Measurements from ENCODE around the gene SLC4A5. TPM values are rescaled to one million over a fixed set of nuclear protein-coding genes. Genes with fewer than 3 reads are reported as not detected.

SLC4A5 gene
- total RNA-seq, 1 donor from 2014 or later = 2.3 TPM

DNA sequence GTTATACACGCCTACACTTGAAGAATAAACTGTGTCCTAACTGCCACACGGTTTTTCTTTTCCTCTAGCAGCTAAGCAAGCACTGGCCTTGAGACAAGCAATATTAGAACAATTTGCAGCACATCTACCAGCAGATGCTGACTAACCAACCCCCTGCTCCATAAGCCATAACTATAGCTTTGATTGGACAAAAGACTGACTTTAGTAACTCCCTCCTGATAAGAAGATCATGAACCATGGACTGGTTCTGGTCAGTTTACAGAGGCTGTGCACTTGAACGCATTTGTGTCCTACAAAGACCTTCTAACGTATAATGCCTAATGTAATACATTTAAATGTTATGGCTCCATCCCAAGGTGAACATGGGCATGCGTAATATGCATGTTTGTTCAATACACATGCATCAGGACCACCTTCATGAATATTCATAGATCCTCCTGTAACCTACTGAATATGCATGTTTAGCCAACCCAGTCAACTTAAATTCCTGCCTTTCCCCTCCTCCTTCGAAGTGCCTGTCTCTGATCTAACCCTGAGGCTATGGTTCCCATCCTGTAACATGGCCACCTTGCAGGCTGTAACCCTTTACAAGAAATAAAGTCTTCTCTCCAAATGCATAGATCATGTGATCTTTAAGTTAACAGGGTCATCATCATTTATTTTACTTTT lies 26.5 kb downstream of the SLC4A5 start:
- no peaks in the 10 kb centered on the region for H3K4me1 ChIP-seq
- no peaks in the 10 kb centered on the region for H3K27me3 ChIP-seq (ENCODE audit: low read depth)
- H3K9me3 ChIP-seq (replicated peaks) = no peaks in the 10 kb centered on the region
- no peak overlapping the region for H3K27ac ChIP-seq (replicated peaks)
- H3K4me3 ChIP-seq = no peak overlapping the region
- intact Hi-C loops (cut with micrococcal nuclease) = no loop called here
- DNase-seq = no peak
- H3K36me3 ChIP-seq = peaks cover 19% of the 10 kb centered on the region
- TF ChIP-seq, protein P1, sequence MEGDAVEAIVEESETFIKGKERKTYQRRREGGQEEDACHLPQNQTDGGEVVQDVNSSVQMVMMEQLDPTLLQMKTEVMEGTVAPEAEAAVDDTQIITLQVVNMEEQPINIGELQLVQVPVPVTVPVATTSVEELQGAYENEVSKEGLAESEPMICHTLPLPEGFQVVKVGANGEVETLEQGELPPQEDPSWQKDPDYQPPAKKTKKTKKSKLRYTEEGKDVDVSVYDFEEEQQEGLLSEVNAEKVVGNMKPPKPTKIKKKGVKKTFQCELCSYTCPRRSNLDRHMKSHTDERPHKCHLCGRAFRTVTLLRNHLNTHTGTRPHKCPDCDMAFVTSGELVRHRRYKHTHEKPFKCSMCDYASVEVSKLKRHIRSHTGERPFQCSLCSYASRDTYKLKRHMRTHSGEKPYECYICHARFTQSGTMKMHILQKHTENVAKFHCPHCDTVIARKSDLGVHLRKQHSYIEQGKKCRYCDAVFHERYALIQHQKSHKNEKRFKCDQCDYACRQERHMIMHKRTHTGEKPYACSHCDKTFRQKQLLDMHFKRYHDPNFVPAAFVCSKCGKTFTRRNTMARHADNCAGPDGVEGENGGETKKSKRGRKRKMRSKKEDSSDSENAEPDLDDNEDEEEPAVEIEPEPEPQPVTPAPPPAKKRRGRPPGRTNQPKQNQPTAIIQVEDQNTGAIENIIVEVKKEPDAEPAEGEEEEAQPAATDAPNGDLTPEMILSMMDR (IDR thresholded peaks at IDR 0.05; ENCODE audit: borderline replicate concordance) = no peak

DNA sequence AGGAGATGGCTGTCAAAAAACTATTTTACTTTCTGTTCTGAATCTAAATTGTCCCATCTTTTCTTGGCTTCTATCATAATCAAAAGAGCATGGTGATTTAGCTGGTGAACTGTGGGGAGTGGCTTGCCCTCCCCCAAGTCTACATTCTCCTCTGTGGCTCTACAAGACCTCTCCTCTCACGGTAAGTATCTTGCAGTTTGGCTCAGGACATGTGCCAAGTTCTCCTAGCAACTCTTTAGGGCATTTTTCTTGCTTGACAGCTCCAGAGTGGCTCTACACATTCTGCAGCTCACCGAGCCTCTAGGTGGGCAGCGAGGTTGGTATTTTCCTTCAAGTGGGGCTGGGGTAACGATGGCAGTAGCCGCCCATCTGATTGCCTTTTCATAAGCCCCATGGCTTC lies 29.1 kb downstream of the SLC4A5 start:
- DNase-seq = no peak
- Histone ChIP-seq H3K27ac (replicated peaks) (no peak overlapping the region), H3K27me3 (ENCODE audit: low read depth) (no peaks in the 10 kb centered on the region), H3K4me1 (no peaks in the 10 kb centered on the region), H3K9me3 (replicated peaks) (no peaks in the 10 kb centered on the region), H3K4me3 (no peak overlapping the region), H3K36me3 (peaks cover 11% of the 10 kb centered on the region)
- intact Hi-C loops (cut with micrococcal nuclease) = no loop called here
- TF ChIP-seq, protein P1 (IDR thresholded peaks at IDR 0.05; ENCODE audit: borderline replicate concordance) = no peak

DNA sequence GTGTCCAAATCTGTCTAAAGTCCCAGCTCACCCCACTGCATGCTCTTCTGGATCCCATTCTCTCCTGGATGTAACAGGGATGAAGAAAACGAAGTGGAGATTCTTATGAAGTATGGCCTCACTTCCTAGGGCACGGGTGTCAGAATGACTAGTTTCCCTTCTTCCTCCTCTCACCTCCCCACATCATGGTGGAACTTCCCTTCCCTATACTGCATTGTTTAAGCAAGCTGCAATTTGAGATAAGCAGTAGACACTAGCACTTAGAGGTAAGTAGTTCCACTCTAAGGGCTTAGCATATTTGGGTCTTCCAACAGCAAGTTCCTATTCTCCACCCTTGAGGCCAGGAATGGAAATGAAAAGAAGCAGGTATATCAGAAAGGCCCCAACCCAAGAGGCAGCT lies 29.7 kb downstream of the SLC4A5 start:
- Histone ChIP-seq H3K27ac (replicated peaks) (no peak overlapping the region), H3K4me1 (no peaks in the 10 kb centered on the region), H3K9me3 (replicated peaks) (no peaks in the 10 kb centered on the region), H3K27me3 (ENCODE audit: low read depth) (no peaks in the 10 kb centered on the region), H3K36me3 (peaks cover 11% of the 10 kb centered on the region), H3K4me3 (no peak overlapping the region)
- no peak for DNase-seq
- intact Hi-C loops (cut with micrococcal nuclease) = no loop called here
- TF ChIP-seq, protein P1 (IDR thresholded peaks at IDR 0.05; ENCODE audit: borderline replicate concordance) = no peak

DNA sequence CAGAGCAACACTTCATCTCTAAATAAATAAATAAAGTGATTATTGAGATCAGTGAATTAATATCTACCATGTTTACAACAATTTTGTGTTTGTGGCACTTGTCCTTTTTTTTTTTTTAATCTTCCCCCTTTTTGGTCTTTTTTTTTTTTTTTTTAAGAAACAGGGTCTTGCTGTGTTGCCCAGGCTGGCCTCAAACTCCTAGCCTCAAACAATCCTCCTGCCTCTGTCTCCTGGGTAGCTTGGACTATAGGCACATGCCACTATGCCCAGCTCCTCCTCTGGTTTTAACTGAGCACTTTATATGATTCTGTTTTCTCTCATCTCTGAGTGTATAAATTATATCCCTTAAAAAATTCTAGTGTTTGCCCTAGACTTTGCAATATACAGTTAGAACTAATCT lies 30.3 kb downstream of the SLC4A5 start:
- TF ChIP-seq, protein P1 (IDR thresholded peaks at IDR 0.05; ENCODE audit: borderline replicate concordance) = no peak
- peaks cover 11% of the 10 kb centered on the region for H3K36me3 ChIP-seq
- H3K9me3 ChIP-seq (replicated peaks) = no peaks in the 10 kb centered on the region
- no peaks in the 10 kb centered on the region for H3K4me1 ChIP-seq
- no peaks in the 10 kb centered on the region for H3K27me3 ChIP-seq (ENCODE audit: low read depth)
- intact Hi-C loops (cut with micrococcal nuclease) = no loop called here
- no peak overlapping the region for H3K4me3 ChIP-seq
- no peak overlapping the region for H3K27ac ChIP-seq (replicated peaks)
- no peak for DNase-seq

DNA sequence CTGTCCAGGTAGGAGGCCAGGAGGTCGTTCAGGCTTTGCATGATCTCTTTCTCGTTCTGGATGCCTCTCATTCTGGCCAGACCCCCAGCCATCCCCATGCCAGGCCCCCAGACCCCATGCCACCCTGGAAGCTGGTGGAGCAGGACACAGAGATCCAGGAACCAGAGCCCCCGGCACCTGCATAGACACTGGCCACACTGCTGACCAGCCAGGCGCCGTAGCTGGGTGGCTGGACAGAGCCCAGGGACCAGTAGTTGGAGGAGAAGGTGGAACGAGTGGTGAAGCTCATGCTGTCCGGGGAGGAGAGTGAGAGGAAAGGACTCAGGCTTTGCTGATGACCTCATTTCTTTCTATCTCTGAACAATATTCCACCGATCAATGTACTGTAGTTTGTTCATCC lies 35.5 kb downstream of the SLC4A5 start:
- no peak for DNase-seq
- no peaks in the 10 kb centered on the region for H3K9me3 ChIP-seq (replicated peaks)
- TF ChIP-seq, protein P1 (IDR thresholded peaks at IDR 0.05; ENCODE audit: borderline replicate concordance) = no peak
- intact Hi-C loops (cut with micrococcal nuclease) = no loop called here
- no peaks in the 10 kb centered on the region for H3K36me3 ChIP-seq
- no peak overlapping the region for H3K4me3 ChIP-seq
- H3K27ac ChIP-seq (replicated peaks) = no peak overlapping the region
- no peaks in the 10 kb centered on the region for H3K4me1 ChIP-seq
- no peaks in the 10 kb centered on the region for H3K27me3 ChIP-seq (ENCODE audit: low read depth)
